ENCODE data around the gene PCBD1. TPM values are rescaled to one million over a fixed set of nuclear protein-coding genes. Genes with fewer than 3 reads are reported as not detected.
A peak's percentile ranks its signal among the peaks of the same experiment; 100 is the strongest.

Gene PCBD1
- total and polyA plus RNA-seq, 8 donors = 72.6 to 112 (median 79.2) TPM

DNA sequence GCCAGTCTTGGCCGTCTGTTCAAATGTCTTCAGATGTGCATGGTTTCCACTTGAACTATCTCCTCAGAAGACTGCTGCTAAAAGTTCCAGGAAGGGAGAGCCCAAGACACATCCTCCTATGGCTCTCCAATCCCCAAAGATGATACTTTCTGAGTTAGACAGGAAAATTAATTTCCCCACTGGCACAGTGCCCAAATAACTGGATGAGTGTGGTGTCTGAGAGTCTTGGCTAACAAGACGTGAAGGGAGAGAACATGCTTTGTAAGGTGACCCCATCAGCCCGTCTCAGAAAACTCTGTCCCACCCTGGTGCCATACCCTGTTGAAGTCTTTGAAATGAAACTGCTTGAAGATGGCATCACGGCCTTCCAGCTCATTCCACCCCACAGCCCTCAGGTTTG lies 2.9 kb downstream of the PCBD1 start:
- TF ChIP-seq CTCF (IDR thresholded peaks at IDR 0.05) = no peak
- DNase-seq (no peak), ATAC-seq (no peak)
- Histone ChIP-seq H3K9me3 (no peaks in the 10 kb centered on the region), H3K4me1 (peaks cover 15 to 36% of the 10 kb centered on the region in 2 donors), H3K36me3 (peaks cover 0 to 51% of the 10 kb centered on the region in 2 donors), H3K27ac (no peak overlapping the region), H3K27me3 (no peaks in the 10 kb centered on the region), H3K4me3 (no peak overlapping the region)
- intact Hi-C loops (cut with DNase I) = loop anchor here in 1 of 2 donors (10.0 kb wide), 1 partner anchor 61 kb away; no protein-coding TSS in a partner anchor

DNA sequence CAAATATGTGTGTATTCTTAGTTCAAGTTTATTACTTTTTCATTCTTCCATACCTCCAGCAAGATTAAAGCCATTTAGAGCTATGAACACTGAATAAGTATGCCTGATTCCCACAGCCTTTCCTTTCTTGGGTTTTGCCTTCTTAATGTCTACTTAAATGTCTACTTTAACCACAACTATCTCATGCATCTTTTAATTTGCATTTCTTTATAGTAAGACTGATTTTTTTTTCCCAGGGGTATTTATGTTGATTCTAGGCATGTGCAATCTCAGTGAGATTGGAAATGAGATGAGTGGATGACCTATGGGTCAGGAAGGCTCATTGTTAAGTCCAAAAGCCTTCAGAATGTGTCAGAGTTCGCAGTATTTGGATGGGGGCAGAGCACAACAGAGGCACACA lies 3.6 kb downstream of the PCBD1 start:
- ATAC-seq (no peak), DNase-seq (no peak)
- peaks cover 0 to 52% of the 10 kb centered on the region in 2 donors for H3K36me3 ChIP-seq
- H3K9me3 ChIP-seq = no peaks in the 10 kb centered on the region
- intact Hi-C loops (cut with DNase I) = loop anchor here in 1 of 2 donors (10.0 kb wide), 1 partner anchor 60 kb away; no protein-coding TSS in a partner anchor
- H3K27ac ChIP-seq = no peak overlapping the region
- no peaks in the 10 kb centered on the region for H3K27me3 ChIP-seq
- peaks cover 15 to 36% of the 10 kb centered on the region in 2 donors for H3K4me1 ChIP-seq
- no peak for TF ChIP-seq CTCF (IDR thresholded peaks at IDR 0.05)
- no peak overlapping the region for H3K4me3 ChIP-seq

DNA sequence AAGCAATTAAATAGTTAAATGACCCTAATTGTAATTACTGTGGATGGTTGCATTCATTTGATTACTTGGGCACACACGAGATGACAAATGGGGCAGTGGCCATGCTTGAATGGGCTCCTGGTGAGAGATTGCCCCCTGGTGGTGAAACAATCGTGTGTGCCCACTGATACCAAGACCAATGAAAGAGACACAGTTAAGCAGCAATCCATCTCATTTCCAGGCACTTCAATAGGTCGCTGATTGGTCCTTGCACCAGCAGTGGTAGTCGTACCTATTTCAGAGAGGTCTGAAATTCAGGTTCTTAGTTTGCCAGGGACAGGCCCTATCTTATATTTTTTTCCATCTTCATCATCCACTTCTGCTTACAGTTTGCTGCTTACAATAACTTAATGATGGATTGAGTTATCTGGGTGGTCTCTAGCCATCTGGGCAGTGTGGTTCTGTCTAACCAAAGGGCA lies 8.3 kb downstream of the PCBD1 start:
- peak; percentile 97 for ATAC-seq
- no peaks in the 10 kb centered on the region for H3K9me3 ChIP-seq
- peak; percentile 83 to 92 for TF ChIP-seq CTCF (IDR thresholded peaks at IDR 0.05)
- intact Hi-C loops (cut with DNase I) = loop anchor here in 1 of 2 donors (10.0 kb wide), 1 partner anchor 55 kb away; no protein-coding TSS in a partner anchor
- H3K27me3 ChIP-seq = no peaks in the 10 kb centered on the region
- no peaks in the 10 kb centered on the region for H3K4me1 ChIP-seq
- no peak overlapping the region for H3K27ac ChIP-seq
- no peak overlapping the region for H3K4me3 ChIP-seq
- peaks cover 0 to 81% of the 10 kb centered on the region in 2 donors for H3K36me3 ChIP-seq
- peak in 3 of 4 donors; percentile 68 to 87 (median 79) for DNase-seq

DNA sequence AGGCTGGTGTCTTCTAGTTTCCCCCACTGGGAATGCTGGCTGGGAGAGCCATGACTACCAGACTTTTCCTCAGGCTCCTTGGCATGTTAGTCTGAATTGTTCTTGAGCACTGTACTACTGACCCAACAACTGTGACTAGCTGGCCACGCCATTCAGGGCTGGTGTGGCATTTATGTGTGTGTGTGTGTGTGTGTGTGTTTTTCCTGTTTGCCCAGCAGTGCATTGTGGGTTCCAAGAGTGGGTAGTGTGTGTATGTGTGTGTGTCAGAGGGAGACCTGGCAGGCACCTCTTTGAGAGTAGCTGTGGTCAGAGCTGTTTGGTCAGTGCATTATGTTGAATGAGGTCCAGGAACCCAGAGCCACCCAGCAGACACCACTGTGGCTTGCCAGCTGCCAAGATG lies 9.2 kb downstream of the PCBD1 start:
- no peak overlapping the region for H3K4me3 ChIP-seq
- H3K36me3 ChIP-seq = peaks cover 0 to 79% of the 10 kb centered on the region in 2 donors
- TF ChIP-seq CTCF (IDR thresholded peaks at IDR 0.05) = no peak
- H3K27me3 ChIP-seq = no peaks in the 10 kb centered on the region
- no peaks in the 10 kb centered on the region for H3K9me3 ChIP-seq
- ATAC-seq (peak; percentile 24), DNase-seq (no peak)
- no peak overlapping the region for H3K27ac ChIP-seq
- intact Hi-C loops (cut with DNase I) = loop anchor here in 1 of 2 donors (5.0 to 10.0 kb wide), 2 partner anchors 67 to 334 kb away; no protein-coding TSS in a partner anchor
- H3K4me1 ChIP-seq = no peaks in the 10 kb centered on the region

DNA sequence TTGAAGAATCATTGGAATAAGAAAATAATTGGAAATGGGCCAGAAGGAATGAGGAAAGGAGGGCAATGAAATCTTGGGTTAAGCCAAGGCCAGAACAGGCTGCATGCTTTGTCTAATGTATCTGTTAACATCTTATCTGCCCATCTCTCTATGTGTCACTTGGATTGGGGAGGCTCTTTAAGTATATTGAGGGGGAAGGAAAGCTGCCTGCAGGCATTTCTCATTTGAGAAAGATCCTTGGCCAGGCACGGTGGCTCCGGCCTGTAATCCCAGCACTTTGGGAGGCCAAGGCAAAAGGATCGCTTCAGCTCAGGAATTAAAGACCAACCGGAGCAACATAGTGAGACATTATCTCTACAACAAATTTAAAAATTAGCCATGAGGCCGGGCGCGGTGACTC lies 14.3 kb downstream of the PCBD1 start:
- H3K27ac ChIP-seq = no peak overlapping the region
- peaks cover 0 to 93% of the 10 kb centered on the region in 2 donors for H3K36me3 ChIP-seq
- H3K9me3 ChIP-seq = no peaks in the 10 kb centered on the region
- intact Hi-C loops (cut with DNase I) = loop anchor here in 1 of 2 donors (10.0 kb wide), 1 partner anchor 329 kb away; no protein-coding TSS in a partner anchor
- ATAC-seq (no peak), DNase-seq (no peak)
- H3K27me3 ChIP-seq = no peaks in the 10 kb centered on the region
- no peak overlapping the region for H3K4me3 ChIP-seq
- no peaks in the 10 kb centered on the region for H3K4me1 ChIP-seq
- no peak for TF ChIP-seq CTCF (IDR thresholded peaks at IDR 0.05)

Data from left lung (tissue), 10 donors.